SKM-1 (cell line): Measurements from ENCODE around the gene OR6S1.
A peak's percentile ranks its signal among the peaks of the same experiment; 100 is the strongest.
"Not testable (repeated sequence)": the region's sequence is repeated elsewhere in the genome, so short reads cannot be mapped to it uniquely, and the experiment has no call there.

ENCODE experiments used
- DNase-seq: peaks from one replicate; lab custom pipeline; 2025; ENCODE audit not compliant: unreplicated experiment; lab: John Stamatoyannopoulos, UW

OR6S1 gene

DNA sequence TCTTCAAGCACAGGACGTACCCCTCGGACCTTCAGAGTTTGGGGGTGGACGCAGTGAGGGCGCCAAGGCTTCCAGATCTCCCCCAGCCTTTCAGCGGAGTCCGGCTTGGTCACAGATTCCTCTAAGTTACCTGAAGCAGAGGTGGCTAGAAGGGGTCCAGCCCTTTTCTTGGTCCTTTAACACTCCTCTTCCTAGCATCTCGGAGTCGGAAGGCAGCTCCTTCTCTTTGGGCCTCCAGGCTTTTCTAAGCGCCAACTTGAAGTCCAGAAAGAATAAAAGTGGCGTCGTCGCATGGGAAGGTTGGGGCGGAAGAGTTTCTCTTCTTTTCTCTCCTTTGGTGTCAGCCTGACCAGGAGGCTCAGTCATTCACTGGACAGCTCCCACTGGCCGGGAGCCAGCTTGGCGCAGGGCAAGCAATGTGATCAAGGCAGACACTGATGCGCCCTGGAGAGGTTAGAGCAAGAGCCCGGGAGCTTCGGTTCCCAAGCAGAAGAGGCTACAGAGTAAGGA, 9.6 kb downstream of the OR6S1 start:
- DNase-seq = peak; percentile 1

DNA sequence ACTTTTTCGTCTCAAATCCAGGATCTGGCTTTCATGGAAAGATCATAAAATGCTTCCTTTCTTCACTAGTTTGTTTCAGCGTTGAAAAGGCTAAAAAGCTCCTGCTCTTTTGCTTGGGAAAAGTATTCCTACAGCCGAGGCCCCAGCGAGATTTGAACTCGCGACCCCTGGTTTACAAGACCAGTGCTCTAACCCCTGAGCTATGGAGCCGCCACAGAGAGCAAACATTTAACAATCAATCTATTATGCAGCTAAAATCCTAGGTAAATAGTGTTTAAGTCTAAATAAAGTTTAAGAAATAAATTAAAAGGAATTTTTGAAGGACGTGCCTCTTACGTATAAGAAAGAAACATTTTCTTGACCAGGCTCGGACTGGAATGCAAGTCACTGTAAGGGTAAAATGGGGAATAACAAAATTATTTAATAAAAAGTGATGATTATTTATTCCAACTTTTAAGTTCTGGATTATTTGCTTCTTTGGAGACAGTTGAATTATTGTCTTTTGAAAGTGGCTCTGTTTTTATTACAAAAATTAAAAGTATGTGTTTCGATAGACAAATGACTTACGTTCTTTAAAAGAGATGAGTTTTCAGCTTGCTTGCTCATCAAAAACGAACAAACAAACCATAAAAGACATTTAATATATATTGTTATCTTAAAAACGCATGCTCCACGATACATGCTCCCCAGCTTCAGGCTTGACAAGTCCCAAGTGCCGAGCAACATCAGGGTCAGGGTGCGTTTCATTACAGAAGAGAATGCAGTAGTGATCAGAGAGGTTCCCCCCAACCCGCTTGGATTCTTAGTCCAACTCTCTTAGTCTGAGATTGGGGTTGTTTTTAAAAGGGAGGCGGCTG, 10.2 kb downstream of the OR6S1 start:
- peak; percentile 28 for DNase-seq

DNA sequence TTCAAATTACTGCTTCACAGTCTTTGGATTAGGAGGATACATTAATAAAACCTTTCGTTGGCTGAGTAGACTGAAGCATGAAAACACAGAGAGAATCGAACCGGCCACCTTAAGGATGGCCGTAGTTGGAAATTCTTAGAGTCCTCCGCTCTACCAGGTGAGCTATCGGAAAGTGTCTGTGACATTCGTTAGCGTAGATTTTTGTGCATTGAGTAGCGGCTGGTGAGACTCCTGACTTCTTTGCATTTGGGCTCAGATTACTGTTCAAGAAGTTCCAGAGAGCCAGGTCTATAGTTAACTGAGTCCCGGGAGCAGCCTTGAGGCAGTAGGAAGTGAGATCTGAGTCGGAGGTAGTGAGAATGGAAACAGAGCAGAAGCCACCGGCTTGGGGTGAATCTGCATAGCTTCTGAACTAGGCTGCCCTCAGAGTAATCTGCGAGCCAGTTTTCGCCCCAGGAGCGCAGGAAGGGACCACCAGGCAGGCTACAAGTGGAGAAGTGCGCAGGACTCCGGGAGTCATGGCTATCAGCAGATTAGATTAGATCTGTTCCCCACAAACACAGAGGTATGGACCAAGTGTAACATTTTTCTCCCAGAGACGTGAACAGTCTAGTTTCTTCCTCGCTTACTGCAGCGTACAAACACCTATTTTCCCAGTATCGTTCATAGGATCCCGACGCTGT, 11.0 kb downstream of the OR6S1 start:
- no peak for DNase-seq

DNA sequence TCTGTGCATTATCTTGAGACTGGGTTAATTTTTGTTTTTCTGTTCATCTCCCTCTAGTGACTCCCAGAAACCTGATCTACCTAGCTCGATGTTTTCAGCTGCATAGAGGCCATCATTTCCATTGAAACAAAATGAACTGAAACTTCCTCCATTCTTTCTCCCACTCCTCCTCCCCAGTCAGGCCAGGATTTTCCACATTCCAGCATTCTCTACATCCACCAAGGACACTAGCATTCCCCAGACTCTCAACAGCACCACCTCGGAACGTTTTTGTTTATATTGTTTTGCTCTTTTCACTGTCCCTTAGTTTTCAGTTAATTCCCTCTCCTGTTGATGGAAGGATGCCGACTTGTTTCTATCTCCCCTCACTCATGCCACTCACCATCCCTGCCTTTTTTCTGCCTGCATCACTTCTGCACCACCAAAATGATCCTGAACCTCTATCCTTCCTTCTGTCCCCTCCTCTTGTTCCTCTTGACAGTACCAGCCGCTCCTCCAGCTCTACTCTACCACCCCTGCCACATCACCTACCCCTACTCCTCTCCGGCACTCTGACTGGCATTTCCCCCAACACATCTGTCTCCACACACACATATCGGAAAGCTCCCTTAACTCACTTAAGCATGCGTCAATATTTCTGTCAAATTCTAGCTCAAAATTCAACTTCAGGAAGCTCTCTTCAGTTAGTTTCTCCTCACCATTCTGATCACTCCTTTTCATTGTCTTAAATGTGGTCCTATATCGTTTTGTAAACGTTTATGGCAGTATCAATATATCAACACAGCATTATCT, 13.2 kb downstream of the OR6S1 start:
- no peak for DNase-seq

DNA sequence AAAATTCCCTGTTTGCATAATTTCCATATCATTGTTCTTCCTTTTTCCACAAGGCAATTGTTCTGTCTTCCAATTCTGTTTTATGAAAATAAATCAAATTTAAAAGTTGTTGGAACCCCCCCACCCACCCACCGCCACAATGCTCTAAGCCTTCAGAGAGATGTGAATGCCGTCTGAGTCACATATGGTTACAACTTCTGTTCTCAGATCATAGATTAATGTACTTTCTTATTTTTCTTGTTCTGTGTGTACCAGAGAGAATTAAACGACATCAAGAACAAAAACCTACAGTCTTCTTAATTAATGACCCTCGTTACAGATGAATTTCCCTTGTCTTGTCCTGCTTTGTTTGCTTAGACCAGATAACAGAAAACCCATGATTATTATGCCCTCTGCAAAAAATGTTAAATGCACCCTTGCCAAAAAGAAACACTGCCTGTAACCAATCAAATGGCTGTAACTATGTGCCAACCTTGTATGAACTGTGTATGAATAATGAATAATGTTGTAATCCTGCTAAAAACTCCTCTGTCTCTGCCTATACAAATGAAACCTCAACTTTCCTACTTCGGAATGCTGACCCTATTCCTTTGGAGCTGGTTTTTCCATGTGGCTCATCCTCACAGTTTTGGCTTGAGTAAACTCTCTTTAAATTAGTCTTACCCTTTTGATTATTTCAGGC, 14.0 kb downstream of the OR6S1 start:
- no peak for DNase-seq

DNA sequence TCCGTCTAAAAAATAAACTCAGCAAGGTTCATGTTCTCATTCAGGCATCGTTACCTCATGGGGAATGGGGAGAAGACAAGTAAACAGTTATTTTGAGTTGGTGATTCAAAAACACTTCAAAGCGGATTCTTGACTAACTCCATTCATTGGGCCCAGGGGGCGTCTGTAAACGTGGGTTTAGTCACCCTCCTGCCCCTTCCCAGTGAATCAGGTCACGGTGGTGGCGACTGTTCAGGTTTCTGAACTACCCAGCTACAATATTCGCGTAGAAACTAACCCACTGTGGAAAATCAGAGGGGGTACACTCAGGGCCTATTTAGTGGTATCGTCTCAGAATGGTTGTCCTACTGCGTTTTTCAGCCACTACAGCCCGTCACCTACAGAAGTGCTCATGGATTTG, 15.2 kb downstream of the OR6S1 start:
- DNase-seq = no peak

DNA sequence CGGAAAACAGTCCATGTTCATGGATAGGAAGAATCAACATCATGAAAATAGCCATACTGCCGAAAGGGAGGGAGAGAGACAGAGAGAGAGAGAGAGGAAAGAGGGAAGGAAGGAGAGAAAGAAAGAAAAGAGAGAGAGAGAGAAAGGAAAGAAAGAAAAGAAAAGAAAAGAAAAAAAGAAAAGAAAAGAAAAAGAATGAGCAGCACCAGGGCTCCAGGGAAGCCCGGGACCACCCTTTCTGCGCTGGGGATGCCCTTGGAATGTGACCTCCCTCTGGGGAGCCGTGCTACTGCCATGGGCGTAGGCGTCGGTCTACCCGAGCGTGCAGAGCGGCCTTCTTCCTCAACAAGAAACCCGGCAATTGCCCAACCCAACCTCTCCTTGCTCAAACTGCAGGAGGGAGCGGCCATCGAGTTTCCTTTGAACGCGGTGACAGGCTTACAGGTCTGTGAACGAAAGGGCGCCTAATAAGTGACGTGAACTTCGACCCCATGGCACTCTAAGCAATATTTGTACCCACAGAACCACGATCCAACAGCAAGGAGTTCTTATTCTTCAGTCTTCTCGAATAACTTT, 16.9 kb downstream of the OR6S1 start:
- peak; percentile 2 for DNase-seq

DNA sequence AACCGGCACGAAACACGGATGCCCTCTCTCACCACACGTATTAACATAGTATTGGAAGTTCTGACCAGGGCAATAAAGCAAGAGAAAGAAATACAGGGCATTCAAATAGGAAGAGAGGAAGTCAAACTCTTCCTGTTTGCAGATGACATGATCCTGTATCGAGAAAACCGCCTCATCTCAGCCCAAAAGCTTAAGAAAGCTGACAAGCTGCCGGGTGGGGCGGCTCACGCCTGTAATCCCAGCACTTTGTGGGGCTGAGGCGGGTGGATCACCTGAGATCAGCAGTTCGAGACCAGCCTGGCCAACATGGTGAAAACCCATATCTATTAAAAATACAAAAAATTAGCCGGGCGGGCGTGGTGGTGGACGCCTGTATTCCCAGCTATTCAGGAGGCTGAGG, 17.7 kb downstream of the OR6S1 start:
- DNase-seq = no peak

DNA sequence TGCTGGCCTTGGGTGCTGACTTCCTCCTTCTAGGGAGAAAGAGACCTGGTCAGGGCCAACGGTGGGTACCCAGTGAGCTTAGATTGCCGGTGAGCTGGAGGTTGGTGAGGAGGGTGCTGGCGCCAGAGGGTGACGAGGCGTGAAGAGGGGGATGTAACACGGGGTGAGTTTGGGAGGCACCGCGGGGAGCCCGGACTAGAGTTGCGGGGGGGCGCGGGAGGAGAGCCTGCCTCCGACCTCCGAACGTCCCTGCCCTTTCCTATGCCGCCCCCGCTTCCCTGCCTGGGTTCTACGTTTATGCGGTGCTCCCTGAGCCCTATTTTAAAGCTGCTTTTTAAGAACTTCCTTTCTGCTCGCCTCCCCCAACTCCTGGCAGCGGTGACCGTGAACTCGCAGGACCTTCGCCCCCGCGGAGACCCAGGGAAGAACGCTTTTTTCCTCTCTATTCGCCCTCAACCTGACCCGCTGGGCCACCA, 18.6 kb downstream of the OR6S1 start:
- DNase-seq = no peak

DNA sequence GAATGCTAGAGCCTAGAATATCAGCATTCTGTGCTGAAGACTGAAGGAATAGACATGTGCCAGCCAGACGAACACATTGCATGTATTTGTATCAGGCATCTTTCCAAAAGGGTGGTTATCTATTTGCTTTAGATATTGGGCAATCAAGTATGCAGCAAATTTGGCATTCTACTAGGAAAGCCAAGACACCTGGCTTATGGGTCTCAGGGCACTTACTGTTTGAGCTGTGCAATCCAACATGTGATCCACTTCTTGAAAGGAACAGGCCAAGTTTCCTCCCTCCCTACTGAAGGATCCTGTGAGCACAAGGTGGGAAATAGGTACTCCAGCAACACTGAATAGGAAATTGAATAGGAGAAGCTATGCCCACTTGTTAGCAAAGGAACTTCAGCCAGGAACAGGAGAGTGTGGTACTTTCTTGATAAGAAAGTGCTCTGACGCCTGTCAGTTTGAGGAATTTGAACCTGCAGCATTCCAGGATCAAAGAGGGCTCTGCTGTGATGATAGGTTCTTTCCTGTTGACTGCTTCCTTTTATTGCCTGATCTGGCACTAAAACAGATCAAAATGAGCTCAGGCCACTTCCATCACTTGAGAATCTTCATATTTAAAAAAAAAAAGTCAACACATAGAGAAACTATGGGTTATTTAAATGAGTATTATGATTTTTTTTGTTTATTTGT, 20.6 kb downstream of the OR6S1 start:
- no peak for DNase-seq

DNA sequence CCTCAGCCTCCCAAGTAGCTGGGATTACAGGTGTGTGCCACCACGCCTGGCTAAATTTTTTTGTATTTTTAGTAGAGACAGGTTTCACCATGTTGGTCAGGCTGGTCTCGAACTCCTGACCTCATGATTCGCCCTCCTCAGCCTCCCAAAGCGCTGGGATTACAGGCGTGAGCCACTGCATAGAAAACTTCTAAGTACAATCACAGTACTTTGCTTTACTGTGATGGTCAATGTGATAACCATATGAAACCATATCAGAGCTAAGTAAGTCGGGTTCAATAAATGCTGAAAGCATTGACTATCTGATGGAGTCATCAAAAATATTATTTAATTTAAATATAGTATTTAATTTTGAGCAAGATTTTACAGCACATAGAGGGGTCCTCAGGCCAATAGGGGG, 21.8 kb downstream of the OR6S1 start:
- not testable (repeated sequence) for DNase-seq

DNA sequence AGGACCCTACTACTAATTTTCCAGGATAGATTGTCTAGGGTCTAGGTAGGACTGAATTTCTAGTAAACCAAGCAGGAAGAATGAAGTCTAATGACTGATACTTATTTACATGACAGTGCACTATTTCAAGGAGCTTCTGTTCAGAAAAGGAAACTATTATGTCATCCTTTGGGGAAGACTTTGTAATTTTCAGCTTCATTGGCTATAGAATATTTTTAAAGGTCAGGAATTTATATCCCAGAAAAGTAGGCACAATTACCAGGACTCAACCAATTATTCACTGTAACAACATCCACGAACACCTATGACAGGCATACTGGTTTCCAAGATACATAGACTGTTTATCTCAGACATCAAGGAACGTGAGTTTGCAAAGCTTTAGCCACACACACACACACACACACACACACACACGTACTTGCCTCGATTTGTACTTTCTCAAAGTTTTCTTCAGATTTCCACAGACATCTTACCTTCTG, 23.2 kb downstream of the OR6S1 start:
- no peak for DNase-seq

DNA sequence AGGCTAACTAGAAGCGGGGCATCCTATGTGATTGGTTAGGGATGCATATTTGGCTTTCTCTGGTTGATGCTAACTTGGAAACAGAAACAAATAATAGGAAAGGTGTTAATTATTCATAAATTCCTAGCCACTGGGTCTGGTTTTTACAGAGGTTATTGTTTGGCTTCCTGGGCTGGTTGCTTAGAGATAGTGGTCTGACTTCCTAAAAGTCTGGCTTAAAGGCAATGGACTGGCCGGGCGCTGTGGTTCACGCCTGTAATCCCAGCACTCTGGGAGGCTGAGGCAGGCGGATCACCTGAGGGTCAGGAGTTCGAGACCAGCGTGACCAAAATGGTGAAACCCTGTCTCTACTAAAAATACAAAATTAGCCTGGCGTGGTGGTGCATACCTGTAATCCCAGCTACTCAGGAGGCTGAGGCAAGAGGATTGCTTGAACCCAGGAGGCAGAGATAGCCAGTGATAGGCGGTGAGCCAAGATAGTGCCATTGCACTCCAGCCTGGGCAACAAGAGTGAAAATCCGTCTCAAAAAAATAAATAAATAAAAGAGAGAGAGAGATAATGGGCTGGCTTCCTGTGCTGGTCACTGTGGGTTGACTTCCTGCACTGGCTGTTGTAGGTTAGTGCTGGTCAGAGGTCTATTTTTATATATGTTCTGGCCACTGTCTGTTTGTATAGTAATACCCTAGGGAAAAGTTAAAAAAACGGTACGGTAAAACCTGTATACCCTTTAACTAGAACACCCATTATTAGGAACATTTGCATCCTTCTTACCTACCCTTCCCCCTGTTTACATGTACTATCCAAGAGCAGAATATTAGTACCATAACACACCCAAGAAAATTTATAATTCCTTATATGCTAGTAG, 24.1 kb downstream of the OR6S1 start:
- DNase-seq = no peak

DNA sequence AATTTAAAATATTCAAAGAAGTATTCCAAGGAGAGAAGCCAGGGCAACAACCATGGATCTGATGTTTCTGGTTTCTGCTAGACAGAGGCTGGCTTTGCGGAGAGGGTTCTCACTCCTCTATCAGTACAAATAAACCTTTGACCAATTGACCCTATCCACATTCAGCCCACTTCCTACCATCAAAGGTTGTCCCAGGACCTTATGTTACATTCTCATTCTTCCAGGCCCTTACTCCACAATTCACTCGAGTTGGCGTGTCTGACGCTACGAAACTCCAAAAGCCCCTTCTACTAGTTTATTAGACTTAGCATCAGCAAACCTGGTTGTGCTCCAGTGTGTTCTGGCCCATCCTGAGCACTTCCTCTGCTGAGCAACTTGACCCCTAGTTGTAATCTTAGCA, 25.5 kb downstream of the OR6S1 start:
- DNase-seq = no peak

DNA sequence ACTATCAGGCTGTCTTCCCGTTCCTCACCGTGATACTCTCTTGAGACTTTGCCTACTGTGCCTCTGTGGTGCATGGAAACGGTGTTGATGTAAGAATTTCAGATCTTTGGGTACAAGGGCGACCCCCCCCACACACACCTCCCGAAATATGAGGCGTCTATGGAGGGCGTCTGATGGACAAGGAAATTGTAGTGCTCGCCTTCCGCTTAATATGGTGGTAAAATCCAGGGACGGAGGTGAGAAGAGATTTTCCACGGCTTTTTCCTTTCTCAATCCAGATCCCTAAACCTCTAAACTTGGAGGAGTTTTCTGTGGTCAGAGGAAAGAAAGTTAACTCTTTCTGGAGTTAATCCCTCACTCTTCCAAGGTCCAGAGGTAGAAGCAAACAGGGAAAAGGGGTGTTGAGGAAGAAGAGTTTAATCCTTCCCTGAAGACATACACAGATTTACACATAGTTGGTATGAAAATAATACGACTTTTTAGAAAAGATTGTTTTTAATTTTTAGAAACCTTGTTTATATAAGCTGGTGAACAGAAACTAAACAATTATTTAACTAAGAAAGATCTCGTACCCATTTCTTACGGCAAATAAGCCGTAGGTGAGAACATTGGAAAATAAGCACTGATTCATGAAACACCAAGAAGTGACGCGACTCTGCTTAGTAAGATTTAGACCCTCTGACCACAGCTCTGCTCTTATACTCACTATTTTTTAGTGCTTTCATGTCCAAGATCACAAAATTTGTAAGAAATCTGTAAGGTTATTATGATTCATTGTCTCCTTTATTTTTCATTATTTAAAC, 27.3 kb downstream of the OR6S1 start:
- DNase-seq = no peak

DNA sequence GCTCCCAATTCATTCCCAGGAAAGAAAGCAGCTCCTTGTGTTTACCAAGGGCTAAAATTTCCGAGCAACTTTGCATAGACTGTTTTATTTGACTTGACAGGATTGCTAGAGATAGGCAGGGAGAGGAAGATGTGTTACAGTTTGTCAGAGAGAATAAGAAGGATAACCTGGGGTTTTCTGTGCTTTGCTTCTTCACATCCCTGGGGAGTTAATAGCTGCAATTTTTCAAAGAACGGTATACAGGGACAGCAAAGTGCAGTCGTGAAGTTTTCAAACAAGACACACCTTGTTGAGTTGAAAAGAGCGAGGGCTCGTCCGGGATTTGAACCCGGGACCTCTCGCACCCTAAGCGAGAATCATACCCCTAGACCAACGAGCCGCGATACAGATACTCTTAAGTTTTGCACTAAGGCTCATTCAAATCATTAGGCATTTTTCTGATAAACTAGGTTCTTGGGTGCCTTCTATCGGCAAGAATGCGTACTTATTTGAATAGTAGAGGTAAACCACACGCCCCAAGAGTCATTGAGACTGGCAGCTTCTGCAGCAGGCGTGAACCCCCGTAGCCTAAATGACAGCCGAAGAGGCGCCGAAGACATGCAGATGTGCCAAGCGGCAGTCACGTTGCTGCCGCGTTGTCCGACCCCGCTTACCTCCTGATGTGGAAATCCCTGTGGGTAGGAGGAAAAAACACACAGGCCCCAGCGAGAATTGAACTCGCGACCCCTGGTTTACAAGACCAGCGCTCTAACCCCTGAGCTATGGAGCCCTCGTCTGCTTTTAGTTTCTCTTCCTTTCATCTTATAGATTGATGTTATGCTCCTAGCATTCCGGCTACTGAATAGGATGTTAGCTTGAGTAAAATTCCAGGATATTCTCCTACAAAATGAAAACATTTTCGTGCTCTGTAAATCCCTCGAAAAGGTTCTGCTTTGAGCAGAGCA, 28.1 kb downstream of the OR6S1 start:
- DNase-seq = peak; percentile 71

DNA sequence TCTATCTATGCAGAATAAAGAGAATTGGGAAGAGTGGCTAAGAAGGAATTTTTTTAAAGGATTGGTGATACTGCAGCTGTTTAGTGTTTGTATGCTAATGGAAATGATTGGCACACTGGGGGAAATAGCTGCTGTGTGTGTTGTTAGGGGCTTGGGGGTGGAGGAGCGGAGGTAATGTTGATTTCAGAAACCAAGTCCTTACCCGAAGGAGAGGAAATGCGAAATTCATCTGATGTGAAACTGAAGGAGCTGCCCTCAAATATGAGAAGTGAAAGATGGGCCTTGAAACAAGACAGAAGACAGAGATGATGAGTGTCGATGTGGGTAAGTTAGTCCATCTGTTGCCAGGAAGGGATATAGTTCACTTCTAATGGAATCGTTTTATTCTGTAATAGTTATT, 29.1 kb downstream of the OR6S1 start:
- no peak for DNase-seq
